Stimulated activated CD4-positive, alpha-beta T cell treated with anti-CD3 and anti-CD28 coated beads, Interleukin-4, amount 100 ng/mL, for 1 hour (primary cell): ENCODE measurements around the gene CSNK2A1.

Source experiments
- DNase-seq: peaks from one replicate; pipeline ENCODE4 v3.0.0-alpha.2; 2020

Gene CSNK2A1

DNA sequence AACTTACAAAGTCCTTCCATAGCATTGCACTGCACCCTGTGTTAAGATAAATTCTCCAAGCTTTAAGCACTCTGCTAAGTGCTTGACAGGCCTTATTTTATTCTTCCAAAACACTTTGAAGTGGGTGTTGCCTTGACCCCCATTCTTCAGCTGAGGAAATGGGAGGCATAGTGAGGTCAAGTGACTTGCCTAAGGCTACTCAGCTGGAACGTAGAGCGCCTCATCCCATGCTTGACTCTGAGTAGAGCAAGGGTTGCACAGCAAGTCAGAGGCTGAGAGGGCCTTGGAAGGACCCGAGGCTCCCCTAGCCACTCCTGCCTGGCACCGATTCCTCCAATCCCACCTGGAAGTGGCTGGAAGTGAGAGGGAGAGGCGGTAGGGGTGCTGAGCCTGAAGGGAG lies 19.6 kb upstream of the CSNK2A1 start:
- no peak for DNase-seq

DNA sequence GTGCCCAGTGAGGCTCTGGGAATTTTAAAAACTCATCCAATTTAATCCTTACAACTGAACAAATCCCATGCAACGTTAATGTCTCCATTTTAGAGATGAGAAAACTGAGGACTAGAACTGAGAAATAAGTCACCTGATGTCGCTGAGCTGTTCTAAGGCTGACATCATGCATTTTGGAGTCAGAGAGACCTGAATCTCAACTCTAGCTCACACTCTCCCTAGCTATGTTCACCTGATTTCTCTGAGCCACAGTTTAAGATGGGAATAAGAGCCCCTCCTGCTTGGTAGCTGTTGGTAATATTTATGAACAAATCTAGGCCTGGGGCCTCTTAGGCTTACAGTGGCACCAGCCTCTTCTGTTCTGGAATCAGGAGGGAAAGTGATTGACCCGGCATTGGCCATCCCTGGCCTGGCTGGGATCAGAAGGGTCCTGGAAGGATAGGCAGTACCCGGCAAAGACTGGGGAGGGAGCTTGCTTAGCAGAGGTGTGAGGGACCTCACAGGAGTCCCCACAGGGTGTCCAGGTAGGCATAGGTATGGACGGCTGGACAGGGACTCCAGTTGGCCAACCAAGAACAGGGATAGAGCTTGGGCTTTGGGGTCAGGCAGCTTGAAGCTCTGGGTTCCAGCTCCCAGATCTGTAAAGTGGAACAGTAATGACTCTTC lies 18.8 kb upstream of the CSNK2A1 start:
- DNase-seq, result no peak

DNA sequence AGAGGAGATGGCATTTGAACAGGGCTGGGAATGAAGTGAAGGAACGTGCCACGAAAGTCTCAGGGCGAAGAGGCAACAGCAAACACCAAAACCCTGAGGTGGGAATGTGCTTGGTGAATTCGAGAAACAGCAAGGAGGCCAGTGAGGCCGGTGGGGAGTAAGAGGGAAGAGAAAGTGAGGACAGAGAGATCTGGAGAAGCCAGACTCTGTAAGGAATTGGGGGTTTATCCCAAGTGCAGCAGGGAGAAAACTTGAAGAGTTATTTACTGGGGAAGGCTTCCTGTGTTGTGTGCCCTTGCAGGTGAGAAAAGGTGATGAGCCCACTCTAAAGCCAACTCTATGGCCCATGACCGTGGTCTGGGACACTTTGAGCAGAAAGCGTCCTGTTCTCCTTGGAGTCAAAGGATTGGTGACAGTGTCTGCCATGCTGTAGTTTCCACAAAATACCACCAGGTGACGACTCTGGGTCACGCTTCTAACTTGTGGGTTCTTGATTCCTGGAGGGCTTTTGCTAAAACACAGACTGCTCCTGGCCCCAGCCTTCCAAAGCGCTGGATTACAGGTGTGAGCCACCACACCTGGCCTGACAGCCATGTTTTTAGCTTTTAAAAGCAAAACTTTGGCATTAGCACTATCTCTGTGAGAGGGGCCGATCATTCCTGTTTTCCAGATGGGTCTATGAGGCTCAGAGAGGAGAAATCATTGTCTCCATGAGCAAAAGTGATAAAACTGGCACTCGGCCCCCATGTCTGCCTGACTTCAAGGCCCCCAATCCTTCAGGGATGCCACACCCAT lies 18.0 kb upstream of the CSNK2A1 start:
- peak; percentile 32 for DNase-seq

DNA sequence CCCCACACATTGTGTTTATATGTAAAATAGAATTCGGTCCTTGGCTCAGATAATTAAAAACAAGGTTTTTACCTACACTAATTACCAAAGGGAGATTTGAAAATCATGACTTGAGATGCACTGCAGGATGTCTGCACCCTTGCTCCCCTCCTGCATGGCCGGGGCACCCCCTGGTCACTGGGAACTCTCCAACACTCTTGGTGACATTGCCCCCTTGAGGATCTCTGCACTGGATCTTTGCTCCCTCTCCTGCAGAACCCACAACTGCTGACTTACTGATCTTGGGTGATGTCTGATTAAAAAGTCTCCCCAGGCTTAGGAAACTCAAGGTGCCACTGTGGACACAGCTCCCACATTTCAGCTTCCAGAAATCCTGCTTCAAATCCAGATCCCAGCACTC lies 17.1 kb upstream of the CSNK2A1 start:
- DNase-seq, result no peak

DNA sequence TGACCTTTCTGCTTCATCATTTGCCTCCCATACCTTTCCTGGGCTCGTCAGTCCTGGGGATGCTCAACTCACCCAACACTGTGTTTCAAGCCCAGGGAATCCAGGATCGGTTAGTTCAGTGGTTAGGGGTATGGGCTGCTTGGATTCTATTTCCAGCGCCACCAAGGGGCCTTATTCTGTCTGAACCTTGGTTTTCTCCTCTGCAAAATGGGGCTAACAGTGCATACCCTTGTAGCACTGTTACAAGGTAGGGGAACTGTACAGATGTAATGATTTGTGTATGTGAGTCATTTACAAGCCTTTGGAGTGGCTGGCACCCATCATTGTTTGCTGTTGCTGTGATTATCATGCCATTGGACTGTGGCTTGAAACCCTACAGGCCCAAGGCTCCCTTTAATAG lies 14.5 kb upstream of the CSNK2A1 start:
- DNase-seq, result no peak

DNA sequence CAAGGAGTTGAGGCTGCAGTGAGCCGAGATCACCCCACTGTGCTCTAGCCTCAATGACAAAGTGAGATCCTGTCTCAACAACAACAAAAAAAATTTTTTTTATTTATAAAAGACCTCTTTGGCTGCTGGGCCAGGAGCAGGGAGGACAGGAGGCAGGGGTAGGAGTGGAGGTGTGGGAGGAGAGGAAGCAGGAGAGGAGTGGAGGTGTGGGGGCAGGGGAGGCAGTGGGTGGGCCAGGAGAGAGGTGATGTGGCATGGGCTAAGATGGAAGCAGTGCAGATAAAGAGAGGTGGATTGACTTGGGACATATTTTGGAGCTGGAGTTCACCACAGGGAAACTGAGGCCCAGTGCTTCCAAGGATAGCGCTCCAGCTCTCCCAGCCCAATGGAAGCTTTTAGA lies 13.4 kb upstream of the CSNK2A1 start:
- DNase-seq, result no peak

DNA sequence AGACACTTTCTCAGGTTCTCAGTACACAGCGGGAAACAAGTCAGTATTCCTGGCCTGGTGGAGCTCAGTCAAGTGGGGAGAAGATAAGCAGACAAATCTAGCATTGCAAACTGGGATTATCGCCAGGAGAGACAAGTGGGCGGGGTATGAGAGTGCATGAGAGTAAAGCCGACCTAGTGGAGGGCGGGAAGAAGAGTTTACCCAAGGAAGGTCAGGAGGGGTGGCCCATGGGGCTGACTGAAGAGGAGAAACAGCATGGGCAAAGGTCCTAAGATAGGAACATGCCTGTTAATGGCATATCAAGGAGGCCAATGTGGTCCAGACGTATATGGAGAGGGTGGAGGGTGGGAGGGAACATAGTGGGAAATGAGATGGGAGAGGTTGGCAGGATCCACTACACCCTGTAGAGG lies 12.4 kb upstream of the CSNK2A1 start:
- no peak for DNase-seq

DNA sequence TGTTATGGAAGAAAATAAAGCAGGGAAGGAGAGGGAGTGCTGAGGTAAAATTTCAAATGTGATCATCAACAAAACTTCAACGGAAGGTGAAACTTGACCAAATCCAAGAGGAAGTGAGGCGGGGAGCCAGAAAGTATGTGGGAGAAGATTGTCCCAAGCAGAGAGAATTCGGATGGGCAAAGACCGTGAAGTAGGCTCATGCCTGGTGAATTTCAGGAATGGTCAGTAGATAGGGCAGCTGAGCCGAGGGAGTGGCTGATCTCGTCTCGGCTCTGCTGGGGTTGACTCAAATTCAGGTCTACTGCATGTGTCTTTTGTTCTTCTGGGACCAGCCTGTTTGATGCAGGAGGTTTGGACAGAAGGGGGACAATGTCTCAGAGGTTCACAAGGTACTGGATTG lies 7.0 kb upstream of the CSNK2A1 start:
- no peak for DNase-seq

DNA sequence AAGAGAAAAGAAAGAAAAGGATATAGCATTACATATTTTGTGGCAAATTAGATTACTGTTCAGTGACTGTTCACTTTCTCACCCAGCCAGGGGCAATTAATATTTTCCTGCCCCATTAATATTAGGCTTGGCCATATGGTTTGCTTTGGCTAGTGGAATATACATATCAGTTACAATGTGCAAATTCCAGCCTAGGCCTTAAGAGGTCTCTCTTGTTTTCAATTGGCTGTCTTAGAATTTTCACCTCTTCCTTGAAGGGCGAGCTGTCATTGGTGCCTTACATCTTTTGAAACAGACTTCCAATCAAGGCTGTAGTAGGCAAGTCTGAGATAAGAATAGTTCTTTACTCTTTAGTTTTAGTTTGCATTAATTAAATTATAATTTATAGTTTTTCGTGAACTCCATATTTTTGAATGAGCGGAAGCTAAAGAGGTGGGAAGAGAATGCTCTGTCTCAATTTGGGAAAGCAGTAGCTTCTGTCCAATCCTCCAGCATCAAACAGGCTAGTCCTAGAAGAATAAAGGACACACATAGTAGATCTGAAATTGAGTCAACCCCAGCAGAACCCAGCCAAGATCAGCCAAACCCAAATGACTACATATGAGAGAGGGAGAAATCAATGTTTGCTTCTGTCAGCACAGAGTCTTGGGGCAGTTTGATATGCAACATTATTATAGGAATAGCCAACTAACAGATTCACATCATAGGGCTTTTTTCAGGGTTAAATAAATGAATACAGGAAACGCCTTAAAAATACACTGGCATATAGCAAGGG lies 6.3 kb upstream of the CSNK2A1 start:
- DNase-seq, result no peak

DNA sequence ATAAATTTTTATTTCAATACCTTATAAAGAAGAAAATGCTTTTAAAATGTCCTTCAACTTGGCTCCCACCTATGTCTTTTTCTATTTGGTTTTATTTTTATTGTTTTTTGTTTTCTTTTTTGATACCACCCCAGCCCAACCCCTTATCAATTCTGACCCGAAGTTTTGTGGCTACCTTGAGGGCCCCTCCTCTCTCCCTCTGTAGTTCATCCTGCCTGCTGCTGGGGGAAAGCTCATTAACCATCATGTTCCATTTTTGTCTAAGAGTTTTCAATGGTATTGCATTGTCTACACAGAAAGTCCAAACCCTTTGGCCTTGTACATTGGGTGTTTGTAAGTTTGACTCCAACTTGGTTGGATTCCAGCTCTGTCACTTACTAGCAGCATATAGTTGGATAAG lies 5.3 kb upstream of the CSNK2A1 start:
- no peak for DNase-seq

DNA sequence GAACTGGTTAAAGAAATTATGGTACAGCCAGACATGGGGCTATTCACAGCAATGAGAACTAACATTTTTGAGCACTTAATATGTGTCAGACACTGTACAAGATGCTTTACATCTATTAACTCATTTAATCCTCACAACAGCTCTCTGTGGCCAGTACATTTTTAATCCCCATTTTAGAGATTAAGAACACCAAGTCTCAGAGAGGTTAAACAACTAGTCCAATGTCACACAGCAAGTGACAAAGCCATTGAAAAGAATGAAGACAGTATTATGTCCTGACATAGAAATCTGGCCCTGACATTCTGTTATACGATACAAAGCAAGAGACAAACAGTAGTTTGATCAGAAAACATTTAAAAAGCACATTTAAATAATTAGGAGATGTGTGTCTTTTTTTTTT lies 3.8 kb upstream of the CSNK2A1 start:
- DNase-seq, result no peak

DNA sequence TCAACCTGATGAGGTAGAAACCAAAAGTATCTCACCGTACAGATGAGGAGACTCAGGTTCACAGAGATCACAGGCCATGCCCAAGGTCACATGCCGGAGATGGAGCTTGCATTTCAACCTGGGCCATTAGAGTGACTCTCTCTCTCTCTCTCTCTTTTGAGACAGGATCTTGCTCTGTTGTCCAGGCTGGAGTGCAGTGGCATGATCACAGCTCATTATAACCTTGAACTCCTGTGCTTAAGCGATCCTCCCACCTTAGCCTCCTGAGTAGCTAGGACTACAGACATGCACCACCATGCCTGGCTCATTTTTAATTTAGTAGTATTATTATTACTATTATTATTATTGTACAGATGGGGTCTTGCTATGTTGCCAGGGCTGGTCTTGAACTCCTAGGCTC lies 2.8 kb upstream of the CSNK2A1 start:
- no peak for DNase-seq

DNA sequence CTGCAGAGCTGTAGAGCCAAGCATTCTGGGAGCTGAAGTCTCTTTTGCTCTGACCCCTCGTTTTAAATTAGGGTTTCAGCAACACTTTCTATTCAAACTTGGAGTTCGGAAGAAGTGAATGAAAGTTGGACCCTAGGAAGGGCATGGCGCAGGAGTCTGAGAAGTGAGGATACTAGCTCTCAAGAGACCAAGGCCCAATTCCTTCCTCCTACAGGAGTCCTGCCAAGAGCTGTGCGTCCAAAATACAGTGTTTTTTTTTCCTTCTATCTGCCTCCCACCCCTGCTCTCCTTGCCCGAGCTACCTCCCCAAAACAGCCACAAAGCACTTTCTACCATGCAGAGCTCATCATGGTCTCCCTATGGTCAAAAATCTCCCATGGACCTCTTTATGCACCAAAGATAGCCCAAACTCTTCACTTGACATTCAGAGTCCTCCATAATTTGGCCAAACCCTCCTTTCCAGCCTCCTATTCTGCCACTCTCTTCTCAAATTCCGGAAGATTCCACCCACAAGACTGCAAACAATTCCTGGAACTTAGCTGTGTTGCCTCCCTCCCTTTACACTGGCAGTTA lies 649 bp upstream of the CSNK2A1 start:
- DNase-seq, result no peak

DNA sequence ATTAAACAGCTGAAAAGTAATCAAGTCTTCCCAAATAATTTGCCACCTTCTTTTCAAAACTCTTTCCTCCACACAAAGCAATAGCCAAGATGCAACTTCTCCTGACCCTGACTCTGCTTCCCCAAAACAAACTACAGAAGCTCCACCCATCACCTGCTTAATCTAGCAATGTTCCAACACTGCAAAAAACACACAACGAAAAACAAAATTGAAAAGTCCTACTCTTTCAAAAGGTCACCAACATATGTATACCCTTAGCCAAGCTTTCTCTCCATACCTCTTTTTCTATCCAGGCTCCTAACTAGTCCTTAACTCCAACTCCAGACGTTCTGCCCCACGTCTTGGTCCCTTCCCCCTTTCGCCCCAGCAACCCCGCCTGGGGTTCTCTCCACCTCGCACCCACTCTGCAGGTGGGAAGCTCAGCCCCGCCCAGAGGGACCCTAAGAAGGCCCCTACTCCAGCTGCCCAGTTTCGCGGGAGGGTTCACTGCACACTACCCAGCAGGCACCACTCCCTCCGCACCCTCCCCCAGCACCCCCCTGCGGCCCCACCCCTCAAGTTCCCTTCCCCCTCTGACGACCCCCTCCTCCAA lies 717 bp downstream of the CSNK2A1 start:
- peak; percentile 38 for DNase-seq

DNA sequence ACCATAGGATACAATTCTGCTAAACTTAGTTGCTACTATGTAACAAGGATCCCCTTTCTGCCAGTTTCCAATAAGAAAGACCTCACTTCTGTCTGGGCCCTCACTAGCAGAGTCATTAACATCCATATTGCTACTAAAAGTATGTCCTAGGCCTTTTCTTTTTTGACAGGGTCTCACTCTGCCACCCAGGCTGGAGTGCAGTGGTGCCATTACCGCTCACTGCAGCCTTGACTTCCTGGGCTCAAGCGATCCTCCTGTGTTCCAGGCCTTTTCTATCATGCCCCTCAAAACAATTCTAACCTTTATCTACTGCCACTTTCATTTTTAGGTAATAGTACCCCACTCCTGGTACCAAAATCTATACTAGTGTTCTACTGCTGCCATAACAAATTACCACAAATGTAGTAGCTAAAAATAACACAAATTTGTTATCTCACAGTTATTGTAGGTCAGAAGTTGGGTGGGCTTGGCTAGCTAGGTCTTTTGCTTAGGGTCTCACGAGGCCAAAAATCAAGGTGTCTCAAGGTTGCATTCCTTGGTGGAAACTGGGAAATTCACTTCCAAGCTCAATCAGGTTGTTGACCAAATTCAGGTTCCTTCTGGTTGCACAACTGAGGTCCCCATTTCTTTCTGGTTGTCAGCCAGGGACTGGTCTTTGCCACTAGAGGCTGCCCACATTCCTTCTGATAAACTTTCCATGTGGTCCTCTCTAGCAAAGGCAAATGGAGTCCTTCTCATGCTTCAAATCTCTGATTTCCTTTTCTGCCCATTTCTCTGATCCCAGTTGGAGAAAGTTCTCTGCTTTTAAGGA lies 3.0 kb downstream of the CSNK2A1 start:
- no peak for DNase-seq

DNA sequence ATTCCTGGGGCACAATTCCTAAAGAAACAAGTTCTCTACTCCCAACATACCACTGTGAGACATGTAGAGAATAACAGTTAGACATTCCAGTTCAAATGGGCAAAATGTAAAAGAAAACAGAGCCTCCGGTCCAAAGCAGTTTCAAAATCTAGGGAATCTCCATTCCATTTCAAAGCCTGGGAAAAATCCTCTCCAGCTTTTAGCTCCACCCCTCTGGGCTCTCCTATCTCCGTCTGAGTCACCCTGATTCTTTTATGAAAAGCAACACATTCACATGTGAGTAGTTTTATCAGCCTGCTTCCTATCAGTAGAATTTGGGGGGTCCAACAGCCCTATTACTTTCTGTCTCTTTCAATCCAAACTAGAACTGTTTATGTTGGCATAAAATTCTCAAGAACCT lies 3.7 kb downstream of the CSNK2A1 start:
- DNase-seq, result no peak

DNA sequence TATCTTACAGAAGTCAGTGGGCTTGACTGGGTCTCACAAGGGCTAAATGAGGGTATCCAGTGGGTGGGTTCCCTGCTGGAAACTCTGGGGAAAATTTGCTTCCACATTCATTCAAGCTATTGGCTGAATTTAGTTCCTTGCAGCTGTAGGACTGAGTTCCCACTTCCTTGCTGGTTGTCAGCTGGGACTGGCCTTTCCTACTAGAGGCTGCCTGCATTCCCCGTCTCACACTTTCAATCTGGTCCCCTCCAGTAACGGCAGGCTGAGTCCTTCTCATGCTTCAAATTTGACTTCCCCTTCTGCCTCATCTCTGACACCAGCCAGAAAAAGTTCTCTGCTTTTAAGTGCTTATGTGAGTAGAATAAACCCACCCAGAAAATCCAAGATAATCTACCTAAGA lies 4.4 kb downstream of the CSNK2A1 start:
- DNase-seq, result no peak

DNA sequence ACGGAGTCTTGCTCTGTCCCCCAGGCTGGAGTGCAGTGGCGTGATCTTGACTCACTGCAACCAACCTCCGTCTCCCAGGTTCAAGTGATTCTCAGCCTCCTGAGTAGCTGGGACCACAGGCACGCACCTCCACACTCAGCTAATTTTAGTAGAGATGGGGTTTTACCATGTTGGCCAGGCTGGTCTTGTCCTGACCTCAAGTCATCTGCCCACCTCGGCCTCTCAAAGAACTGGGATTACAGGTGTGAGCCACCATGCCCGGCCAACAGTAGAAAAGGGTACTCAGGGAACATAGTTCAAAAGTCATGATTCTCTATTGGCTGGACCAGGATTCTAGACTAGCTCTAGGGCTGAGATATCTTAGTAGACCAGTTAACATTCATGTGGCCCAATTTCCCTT lies 5.6 kb downstream of the CSNK2A1 start:
- DNase-seq, result no peak

DNA sequence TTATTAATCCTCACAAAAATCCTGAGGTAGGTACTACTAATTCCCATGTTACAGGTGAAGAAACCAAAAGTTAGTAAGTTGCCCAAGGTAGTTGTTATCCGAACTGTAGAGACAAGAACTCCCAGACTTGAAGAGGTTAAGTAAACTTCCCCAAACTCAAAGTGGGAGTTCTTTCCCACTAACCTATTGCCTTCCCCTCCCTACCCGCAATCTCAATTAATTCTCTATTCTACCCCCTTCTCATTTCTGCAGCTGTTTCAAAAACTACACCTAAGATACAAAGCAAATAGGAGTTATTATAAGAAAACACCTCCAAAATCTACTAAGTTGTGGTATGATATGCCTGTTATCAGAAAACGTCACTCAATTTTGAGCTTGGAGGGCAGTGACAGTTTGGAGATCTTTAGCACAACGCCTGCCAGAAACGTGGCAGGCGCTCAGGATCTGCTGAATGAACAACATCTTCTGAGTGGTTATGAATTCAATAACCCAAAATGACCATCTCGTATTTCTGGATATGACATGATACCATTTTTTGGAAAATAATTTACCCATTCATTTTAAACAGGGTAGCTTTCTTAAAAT lies 7.1 kb downstream of the CSNK2A1 start:
- DNase-seq, result no peak

DNA sequence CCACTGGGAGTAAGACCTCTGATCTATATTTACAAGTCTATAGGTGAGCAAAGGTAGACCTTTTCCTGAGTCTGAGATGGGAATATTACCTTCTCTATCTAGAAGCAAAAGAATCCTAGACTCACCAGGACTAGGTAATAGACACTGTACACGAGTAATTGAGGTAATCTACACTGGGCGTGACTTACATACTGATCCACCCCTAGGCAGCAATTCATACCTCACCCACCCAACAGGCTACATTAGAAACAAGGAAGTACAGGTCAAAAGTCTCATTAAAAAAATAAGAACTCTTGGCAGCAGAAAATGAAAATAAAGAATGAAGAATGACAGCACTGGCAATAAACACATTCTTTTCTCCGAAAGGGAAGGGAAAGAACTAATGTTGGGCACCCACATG lies 7.6 kb downstream of the CSNK2A1 start:
- DNase-seq, result no peak

DNA sequence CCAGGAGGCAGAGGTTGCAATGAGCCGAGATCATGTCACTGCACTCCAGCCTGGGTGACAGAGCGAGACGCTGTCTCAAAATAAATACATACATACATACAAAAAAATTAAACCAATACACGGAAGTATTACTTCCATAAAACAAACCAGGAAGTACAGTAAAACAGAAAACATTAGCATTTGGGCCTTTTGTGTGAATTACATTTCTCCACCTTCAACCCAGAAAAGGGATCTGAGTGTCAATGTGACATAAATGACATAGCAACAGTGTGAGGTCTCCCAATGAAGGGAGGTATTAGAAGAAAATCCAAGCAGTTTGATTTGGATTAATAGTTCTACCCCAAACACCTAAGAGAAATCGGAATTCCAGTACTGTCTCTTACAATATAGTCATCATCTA lies 10.1 kb downstream of the CSNK2A1 start:
- DNase-seq, result no peak

DNA sequence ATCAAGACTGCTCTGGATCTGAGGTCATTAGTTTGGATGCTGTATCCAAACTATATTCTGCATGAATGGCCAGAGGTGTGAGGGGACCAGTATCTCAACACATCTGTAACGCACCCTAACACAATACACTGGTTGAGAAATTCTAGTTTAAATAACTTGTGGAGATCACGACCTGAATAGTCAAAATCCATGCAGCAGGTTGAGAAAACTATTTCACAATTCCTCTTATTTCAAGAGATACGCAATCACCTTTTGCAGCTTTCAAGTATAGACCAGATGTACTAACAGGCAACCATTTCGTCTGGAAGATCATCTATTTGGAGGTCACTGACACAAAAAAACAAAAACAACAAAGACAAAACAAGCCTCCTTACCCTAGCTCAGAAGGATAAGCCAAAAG lies 11.1 kb downstream of the CSNK2A1 start:
- DNase-seq, result no peak
